Karpas-422 (cell line): ENCODE data around the gene TRMT13. TPM values are rescaled to one million over a fixed set of nuclear protein-coding genes. Genes with fewer than 3 reads are reported as not detected.
A peak's percentile ranks its signal among the peaks of the same experiment; 100 is the strongest.

ENCODE experiments used
- DNase-seq: peaks from one replicate; pipeline ENCODE4 v3.0.0-alpha.2; 2015
- H2AFZ ChIP-seq: fragments of 200-600 bp; sonication (generic); 2 replicates; pipeline ENCODE4 v1.6.1; 2014; ENCODE audit warnings: antibody characterized with exemption, low read length, mixed read lengths
- H3K27ac ChIP-seq: fragments of 200-600 bp; sonication (generic); 2 replicates; pipeline ENCODE4 v1.5.1; 2014; ENCODE audit warnings: mild to moderate bottlenecking, low read length, moderate library complexity
- H3K27me3 ChIP-seq: fragments of 200-600 bp; sonication (generic); 2 replicates; pipeline ENCODE4 v1.6.1; 2014; ENCODE audit warnings: low read length, mixed read lengths
- H3K36me3 ChIP-seq: fragments of 200-600 bp; sonication (generic); 2 replicates; pipeline ENCODE4 v1.6.1; 2014; ENCODE audit warnings: low read length, mixed read lengths; ENCODE audit not compliant: insufficient read depth
- H3K4me1 ChIP-seq: fragments of 200-600 bp; sonication (generic); 2 replicates; pipeline ENCODE4 v1.6.1; 2014; ENCODE audit warnings: mild to moderate bottlenecking, low read length, mixed read lengths
- H3K4me2 ChIP-seq: fragments of 200-600 bp; sonication (generic); 2 replicates; pipeline ENCODE4 v1.6.1; 2014; ENCODE audit warnings: low read length, low read depth, mild to moderate bottlenecking; ENCODE audit not compliant: poor library complexity, severe bottlenecking
- H3K4me3 ChIP-seq: fragments of 200-600 bp; sonication (generic); 2 replicates; pipeline ENCODE4 v1.5.1; 2014; ENCODE audit warnings: mild to moderate bottlenecking, antibody characterized with exemption, low read length, mixed read lengths
- H3K79me2 ChIP-seq: fragments of 200-600 bp; sonication (generic); 2 replicates; pipeline ENCODE4 v1.6.1; 2014; ENCODE audit warnings: mild to moderate bottlenecking, low read length, mixed read lengths
- H3K9ac ChIP-seq: fragments of 200-600 bp; sonication (generic); 2 replicates; pipeline ENCODE4 v1.6.0; 2014; ENCODE audit warnings: low read length
- H3K9me2 ChIP-seq: fragments of 200-600 bp; sonication (generic), shearing (Covaris generic); replicated peaks from 2 replicates; pipeline ENCODE4 v1.6.0; 2014; ENCODE audit warnings: mild to moderate bottlenecking, low read length, moderate library complexity; ENCODE audit not compliant: insufficient read depth
- H3K9me3 ChIP-seq: fragments of 300-700, 200-600 bp; sonication (generic); 2 replicates; pipeline ENCODE4 v1.6.1; 2014; ENCODE audit warnings: low read length, mixed read lengths
- H4K20me1 ChIP-seq: fragments of 200-600 bp; sonication (generic); 2 replicates; pipeline ENCODE4 v1.6.1; 2014; ENCODE audit warnings: mild to moderate bottlenecking, antibody characterized with exemption, low read length, low read depth; ENCODE audit not compliant: insufficient read depth
- total RNA-seq: library from RNA; depleted of rRNA; stranded (reverse); fragments of >200 nt; shearing (Covaris generic); gene quantifications from 2 replicates; pipeline ENCODE4 v1.2.3, GENCODE V29; 2014; ENCODE audit warnings: low replicate concordance

TRMT13 gene
- total RNA-seq, 1 experiment from 2014 or later, result 71.1 TPM

DNA sequence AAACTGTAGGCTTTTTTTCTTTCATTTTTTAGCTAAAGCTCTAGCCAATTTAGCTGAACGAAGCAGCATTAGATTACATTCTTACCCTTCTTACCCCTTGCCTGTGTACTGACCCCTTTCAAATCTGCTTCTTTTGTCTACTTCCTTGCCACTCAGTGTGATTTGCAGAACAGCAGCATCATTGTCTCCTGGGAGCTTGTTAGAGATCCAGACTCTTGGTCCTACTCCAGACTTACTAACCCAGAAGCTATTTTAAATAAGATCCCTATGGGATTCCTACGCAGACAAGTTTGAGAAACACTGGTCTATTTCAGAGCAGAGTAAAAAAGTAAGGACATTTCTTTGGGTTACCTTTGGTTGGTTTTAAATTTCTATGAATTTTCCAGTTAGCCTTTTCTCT is 31.3 kb downstream of the TRMT13 start:
- no peaks in the 10 kb centered on the region for H3K36me3 ChIP-seq
- H3K27me3 ChIP-seq, result no peaks in the 10 kb centered on the region
- H3K9ac ChIP-seq, result no peak overlapping the region
- H3K4me3 ChIP-seq, result no peak overlapping the region
- H3K4me1 ChIP-seq, result peaks cover 12% of the 10 kb centered on the region
- 0 out of 2 replicates have a peak, but pooled peaks cover under 1% of the 10 kb centered on the region for H3K9me3 ChIP-seq
- no peak overlapping the region for H3K27ac ChIP-seq
- H3K4me2 ChIP-seq, result no peak overlapping the region
- no peaks in the 10 kb centered on the region for H3K79me2 ChIP-seq
- peak overlapping the region; percentile 21; the same call in 1 of the 2 replicates for H2AFZ ChIP-seq
- DNase-seq, result no peak
- H4K20me1 ChIP-seq, result no peaks in the 10 kb centered on the region
- no peaks in the 10 kb centered on the region for H3K9me2 ChIP-seq

DNA sequence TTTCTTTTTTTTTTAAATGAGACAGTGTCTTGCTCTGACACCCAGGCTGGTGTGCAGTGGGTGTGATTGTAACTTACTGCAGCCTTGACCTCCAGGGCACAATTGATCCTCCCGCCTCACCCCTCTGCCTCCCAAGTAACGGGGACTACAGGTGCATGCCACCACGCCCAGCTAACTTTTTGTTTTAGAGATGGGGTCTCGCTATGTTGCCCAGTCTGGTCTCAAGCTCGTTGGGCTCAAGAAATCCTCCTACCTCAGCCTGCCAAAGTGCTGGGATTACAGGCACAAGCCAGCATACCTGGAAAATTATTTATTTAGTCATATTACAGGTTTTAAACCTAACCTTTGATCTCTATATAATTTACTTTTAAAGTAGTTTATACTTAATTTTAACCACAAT is 31.7 kb downstream of the TRMT13 start:
- Histone ChIP-seq H3K4me1 (peaks cover 12% of the 10 kb centered on the region), H3K9me2 (no peaks in the 10 kb centered on the region), H3K79me2 (no peaks in the 10 kb centered on the region), H3K36me3 (peaks cover 2% of the 10 kb centered on the region; the same call in 1 of the 2 replicates), H3K9ac (no peak overlapping the region), H3K27me3 (no peaks in the 10 kb centered on the region), H3K4me3 (no peak overlapping the region), H3K4me2 (no peak overlapping the region), H3K27ac (no peak overlapping the region), H4K20me1 (no peaks in the 10 kb centered on the region), H3K9me3 (0 out of 2 replicates have a peak, but pooled peaks cover 2% of the 10 kb centered on the region), H2AFZ (no peak overlapping the region)
- DNase-seq, result no peak

DNA sequence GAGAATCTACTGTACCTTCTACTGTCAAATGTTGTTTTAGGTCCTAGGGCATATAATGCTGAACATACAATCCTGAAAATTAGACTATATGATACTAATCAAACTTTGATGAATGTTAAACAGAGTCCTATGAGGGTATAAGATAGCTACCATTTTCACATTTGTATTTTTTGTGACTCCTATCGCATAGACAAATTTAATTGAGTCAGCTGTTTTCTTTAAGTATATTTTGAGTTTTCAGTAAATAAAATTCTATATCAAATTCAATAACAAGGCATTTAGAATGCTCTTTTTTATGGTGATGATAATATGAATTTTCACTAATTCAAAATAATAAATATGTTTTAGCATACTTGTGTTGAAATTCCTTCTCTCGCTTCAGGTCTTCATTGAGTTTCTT is 35.1 kb downstream of the TRMT13 start:
- DNase-seq, result no peak
- H3K9ac ChIP-seq, result no peak overlapping the region
- no peaks in the 10 kb centered on the region for H3K79me2 ChIP-seq
- H4K20me1 ChIP-seq, result no peaks in the 10 kb centered on the region
- H3K36me3 ChIP-seq, result peaks cover 5% of the 10 kb centered on the region; the same call in 1 of the 2 replicates
- H3K9me3 ChIP-seq, result peaks cover 6% of the 10 kb centered on the region; the same call in 1 of the 2 replicates
- no peaks in the 10 kb centered on the region for H3K9me2 ChIP-seq
- no peak overlapping the region for H3K4me3 ChIP-seq
- no peak overlapping the region for H3K4me2 ChIP-seq
- H2AFZ ChIP-seq, result no peak overlapping the region
- H3K4me1 ChIP-seq, result peaks cover 7% of the 10 kb centered on the region
- H3K27ac ChIP-seq, result no peak overlapping the region
- no peaks in the 10 kb centered on the region for H3K27me3 ChIP-seq

GRCh38 chr1:100177295-100178041 is 44.5 kb downstream of the TRMT13 start:
- no peak overlapping the region for H3K4me2 ChIP-seq
- no peak overlapping the region for H3K4me3 ChIP-seq
- no peak overlapping the region for H3K9ac ChIP-seq
- no peaks in the 10 kb centered on the region for H3K27me3 ChIP-seq
- H2AFZ ChIP-seq, result no peak overlapping the region
- H3K9me2 ChIP-seq, result no peaks in the 10 kb centered on the region
- no peaks in the 10 kb centered on the region for H3K79me2 ChIP-seq
- H3K4me1 ChIP-seq, result peaks cover 7% of the 10 kb centered on the region
- H3K27ac ChIP-seq, result no peak overlapping the region
- no peaks in the 10 kb centered on the region for H4K20me1 ChIP-seq
- H3K36me3 ChIP-seq, result no peaks in the 10 kb centered on the region; the same call in 1 of the 2 replicates
- DNase-seq, result no peak
- H3K9me3 ChIP-seq, result no peaks in the 10 kb centered on the region

DNA sequence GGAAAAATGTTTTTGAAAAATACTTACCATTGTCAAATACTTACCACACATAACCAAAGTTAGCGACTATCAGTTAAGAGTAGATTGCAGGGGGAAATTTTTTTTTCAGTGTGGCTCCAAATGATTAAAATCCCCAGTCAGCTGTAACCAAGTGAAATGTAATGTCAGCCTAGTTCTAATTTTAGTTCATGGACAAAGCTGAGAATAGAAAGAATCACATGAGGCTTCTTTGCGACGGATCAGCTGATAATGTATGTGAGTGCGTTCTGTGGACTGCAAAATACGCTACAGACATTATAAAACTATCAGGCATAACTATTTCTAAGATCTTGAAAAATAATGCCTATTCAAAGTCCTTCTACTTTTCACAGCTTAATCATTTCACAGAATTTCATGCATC is 45.1 kb downstream of the TRMT13 start, which contains the start of gene LRRC39:
Gene LRRC39 (minus strand): TSS at position 166 of the 400 bp plus-strand sequence. CDS start 9,740 bp downstream, outside the sequence.
- Histone ChIP-seq H3K36me3 (no peaks in the 10 kb centered on the region; the same call in 1 of the 2 replicates), H3K4me3 (no peak within 1 kb of the TSS), H3K9me3 (no peaks in the 10 kb centered on the region), H3K4me2 (no peak within 1 kb of the TSS), H3K79me2 (no peaks in the 10 kb centered on the region), H3K9me2 (no peaks in the 10 kb centered on the region), H2AFZ (no peak within 1 kb of the TSS), H3K27me3 (no peaks in the 10 kb centered on the region), H3K9ac (no peak within 1 kb of the TSS), H3K4me1 (peaks cover 7% of the 10 kb centered on the region), H3K27ac (no peak within 1 kb of the TSS), H4K20me1 (no peaks in the 10 kb centered on the region)
- no peak for DNase-seq

DNA sequence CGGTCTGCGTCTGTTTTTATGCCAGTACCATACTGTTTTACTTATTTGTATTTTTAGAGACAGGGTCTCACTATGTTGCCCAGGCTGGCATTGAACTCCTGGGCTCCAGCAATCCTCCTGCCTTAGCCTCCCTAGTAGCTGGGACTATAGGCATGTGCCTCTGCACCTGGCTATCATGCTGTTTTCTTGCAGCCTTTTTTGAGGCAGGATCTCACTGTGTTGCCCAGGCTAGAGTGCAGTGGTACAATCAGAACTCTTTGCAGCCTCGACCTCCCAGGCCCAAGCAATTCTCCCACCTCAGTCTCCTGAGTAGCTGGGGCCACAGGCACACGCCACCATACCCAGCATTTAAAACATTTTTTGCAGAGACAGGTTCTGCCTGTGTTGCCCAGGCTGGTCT is 50.4 kb downstream of the TRMT13 start:
- no peak overlapping the region for H3K27ac ChIP-seq

DNA sequence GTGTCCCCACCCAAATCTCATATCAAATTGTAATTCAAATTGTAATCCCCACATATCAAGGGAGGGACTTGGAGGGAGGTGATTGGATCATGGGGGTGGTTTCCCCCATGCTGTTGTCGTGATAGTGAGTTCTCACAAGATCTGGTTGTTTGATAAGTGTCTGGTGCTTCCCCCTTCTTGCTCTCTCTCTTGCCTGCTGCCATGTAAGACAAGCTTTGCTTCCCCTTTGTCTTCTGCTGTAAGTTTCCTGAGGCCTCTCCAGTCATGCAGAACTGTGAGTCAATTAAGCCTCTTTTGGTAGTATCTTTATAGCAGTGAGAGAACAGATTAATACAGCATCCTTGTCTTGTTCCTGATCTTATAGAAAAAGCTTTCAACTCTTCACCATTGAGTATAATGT is 51.6 kb downstream of the TRMT13 start:
- Histone ChIP-seq H3K4me2 (peak overlapping the region; percentile 19), H3K27me3 (no peaks in the 10 kb centered on the region), H3K9ac (no peak overlapping the region), H3K36me3 (no peaks in the 10 kb centered on the region; the same call in 1 of the 2 replicates), H3K9me2 (no peaks in the 10 kb centered on the region), H3K4me1 (peaks cover 25% of the 10 kb centered on the region), H2AFZ (no peak overlapping the region), H3K4me3 (no peak overlapping the region), H3K27ac (peak overlapping the region; percentile 55), H4K20me1 (no peaks in the 10 kb centered on the region), H3K79me2 (no peaks in the 10 kb centered on the region), H3K9me3 (no peaks in the 10 kb centered on the region)
- DNase-seq, result peak; percentile 69

More for the DNA sequence above, 50.4 kb downstream of the TRMT13 start:
- no peak overlapping the region for H3K4me2 ChIP-seq
- no peak overlapping the region for H2AFZ ChIP-seq
- no peaks in the 10 kb centered on the region for H3K27me3 ChIP-seq
- no peaks in the 10 kb centered on the region for H4K20me1 ChIP-seq
- no peak for DNase-seq
- H3K79me2 ChIP-seq, result no peaks in the 10 kb centered on the region
- H3K9me2 ChIP-seq, result no peaks in the 10 kb centered on the region
- H3K9ac ChIP-seq, result no peak overlapping the region
- no peaks in the 10 kb centered on the region; the same call in 1 of the 2 replicates for H3K36me3 ChIP-seq
- H3K4me1 ChIP-seq, result peaks cover 14% of the 10 kb centered on the region
- no peak overlapping the region for H3K4me3 ChIP-seq
- H3K9me3 ChIP-seq, result no peaks in the 10 kb centered on the region

- Histone ChIP-seq H3K4me1 (peaks cover 33% of the 10 kb centered on the region), H3K27me3 (no peaks in the 10 kb centered on the region), H3K9me2 (no peaks in the 10 kb centered on the region), H2AFZ (no peak overlapping the region), H3K27ac (no peak overlapping the region), H3K4me2 (no peak overlapping the region), H4K20me1 (no peaks in the 10 kb centered on the region), H3K9ac (no peak overlapping the region), H3K36me3 (no peaks in the 10 kb centered on the region; the same call in 1 of the 2 replicates), H3K79me2 (no peaks in the 10 kb centered on the region), H3K9me3 (no peaks in the 10 kb centered on the region), H3K4me3 (no peak overlapping the region)
- no peak for DNase-seq
Observed at GRCh38 chr1:100187912-100188311, 54.9 kb downstream of the TRMT13 start.
